Inferior parietal cortex (tissue), 1 donor: Measurements from ENCODE around the gene PPIA.
A peak's percentile ranks its signal among the peaks of the same experiment; 100 is the strongest.
"Not testable (repeated sequence)": the region's sequence is repeated elsewhere in the genome, so short reads cannot be mapped to it uniquely, and the experiment has no call there.

Experiments
- DNase-seq: peaks from one replicate; pipeline ENCODE4 v3.0.0-alpha.2; 2016; ENCODE audit errors: extremely low spot score

PPIA gene

DNA sequence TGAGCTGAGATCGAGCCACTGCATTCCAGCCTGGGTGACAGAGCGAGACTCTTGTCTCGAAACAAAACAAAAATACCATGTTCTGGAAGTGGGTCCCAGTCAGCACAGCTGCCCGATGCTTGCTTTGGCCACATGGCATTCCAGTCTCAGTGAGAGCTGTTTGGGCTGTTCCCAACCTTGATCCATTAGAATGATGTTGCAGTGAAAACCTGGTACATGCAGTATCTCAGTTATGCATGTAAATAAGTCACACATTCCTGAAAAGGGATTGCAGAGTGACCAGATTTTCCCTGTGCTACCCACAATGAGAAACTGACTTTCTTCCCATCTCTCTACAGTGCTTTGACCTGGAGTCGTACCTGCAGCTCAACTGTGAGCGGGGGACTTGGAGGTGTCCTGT is 32.4 kb upstream of the PPIA start:
- DNase-seq = no peak

DNA sequence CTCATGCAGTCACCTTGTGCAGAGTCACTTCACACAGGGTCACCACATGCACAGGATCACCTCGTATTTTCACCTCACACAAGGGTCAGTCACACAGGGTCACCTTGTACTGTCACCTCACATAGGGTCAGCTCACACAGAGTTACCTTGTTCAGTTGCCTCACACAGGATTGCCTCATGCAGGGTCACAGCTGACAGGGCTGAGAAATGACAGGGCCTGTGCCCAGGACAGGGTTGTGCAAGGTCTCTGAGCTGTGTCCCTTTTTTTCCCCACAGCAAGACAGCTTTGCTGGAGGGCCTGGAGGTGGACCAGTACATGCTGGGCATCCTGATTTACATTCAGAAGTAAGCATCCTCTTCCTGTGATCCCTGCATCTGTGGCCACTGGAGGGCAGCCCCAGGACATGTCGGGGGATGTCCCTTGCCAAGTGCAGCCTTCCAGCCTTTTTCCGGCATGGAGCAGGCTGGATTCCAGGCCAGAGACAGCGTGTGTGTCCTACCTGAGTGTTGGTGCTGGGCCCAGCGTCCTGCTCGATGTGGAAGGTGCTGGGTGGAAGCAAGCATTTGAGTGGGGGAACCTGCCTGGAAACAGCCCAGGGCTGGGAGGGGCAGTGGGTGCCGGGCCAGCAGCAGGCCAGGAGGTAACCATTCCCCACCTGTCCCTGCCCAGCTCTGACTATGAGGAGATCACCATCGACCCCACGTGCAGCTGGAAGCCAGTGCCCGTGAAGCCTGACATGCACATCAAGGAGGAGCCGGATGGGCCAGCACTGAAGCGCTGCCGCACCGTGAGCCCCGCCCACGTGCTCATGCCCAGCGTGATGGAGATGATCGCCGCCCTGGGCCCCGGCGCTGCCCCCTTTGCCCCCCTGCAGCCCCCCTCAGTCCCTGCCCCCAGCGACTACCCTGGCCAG is 31.6 kb upstream of the PPIA start:
- no peak for DNase-seq

DNA sequence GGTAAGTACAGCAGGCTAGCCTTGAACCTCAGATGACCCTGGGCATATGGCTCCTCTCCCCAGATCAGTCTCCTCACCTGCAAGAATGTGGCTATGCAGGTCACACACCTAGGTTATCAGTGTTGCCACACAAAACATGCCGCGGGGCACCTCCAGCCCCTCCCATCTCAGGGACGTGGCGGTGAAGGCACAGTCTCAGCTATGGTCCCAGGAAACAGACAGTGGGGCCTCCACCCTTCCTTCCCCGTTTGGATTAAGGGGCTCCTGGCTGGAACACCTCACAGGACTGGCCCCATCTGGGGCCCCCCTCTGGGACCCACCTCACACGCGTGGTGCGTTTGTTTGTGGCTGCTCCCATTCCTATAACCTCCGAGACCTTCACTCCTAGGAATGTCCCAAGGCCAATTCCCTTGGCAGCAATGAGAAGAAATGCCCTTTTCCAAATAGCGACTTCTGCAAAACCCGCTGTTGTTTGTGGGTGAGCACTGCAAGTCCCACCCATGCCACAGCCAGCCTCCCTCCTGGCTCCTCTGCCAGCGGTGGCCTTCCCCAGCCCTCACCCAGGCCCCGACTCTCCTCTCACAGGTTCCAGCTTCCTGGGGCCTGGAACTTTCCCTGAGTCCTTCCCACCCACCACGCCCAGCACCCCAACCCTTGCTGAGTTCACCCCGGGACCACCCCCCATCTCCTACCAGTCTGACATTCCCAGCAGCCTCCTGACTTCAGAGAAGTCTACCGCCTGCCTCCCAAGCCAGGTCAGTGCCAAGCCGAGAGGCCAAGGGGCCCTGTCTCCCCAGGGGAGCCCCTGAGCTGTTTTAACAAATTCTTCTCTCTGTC is 30.7 kb upstream of the PPIA start:
- no peak for DNase-seq

DNA sequence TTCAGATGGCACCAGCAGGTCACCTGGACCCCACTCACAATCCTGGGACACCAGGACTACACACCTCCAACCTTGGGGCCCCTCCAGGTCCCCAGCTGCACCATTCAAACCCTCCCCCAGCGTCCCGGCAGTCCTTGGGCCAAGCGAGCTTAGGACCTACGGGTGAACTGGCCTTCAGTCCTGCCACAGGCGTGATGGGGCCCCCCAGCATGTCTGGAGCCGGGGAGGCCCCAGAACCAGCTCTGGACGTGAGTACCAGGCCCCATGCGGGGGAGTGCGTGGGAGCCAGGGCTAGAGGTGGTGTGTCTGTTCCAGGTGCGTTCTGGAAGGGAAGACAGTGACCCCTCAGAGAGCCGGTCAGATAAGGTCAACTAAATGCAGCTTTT is 30.1 kb upstream of the PPIA start:
- no peak for DNase-seq

DNA sequence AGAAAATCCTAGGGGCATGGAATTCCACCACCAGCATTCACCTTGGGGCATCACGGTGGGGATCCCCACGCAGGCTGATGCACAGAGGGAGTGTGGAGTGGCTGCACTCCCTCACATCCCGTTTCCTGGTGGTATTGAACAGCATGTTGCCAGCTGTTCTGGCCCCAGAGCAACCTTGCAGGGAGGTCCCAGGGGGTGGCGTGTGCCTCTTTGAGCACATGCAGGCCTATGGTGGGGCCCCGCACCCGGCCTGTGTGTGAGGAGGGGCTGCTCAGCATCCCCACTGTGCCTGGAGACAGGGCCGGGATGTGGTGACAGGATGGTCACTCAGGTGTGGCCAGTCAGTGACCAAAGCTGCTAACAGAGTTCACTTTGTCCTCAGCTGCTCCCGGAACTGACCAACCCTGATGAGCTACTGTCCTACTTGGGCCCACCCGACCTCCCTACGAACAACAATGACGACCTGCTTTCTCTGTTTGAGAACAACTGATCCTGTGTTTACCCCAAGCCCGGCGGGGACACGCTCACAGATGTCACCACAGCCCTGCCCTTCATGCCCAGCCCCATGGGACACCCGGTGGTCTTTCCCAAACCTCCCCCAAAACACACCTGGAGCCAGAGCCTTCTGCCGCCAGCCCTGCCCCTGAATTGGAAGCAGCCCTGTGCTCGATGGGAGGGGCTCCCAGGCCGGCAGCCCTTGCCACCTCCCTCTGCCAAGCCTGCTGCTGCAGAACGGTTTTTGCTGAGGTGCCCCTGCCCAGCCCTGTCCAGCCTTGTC is 29.2 kb upstream of the PPIA start:
- no peak for DNase-seq

DNA sequence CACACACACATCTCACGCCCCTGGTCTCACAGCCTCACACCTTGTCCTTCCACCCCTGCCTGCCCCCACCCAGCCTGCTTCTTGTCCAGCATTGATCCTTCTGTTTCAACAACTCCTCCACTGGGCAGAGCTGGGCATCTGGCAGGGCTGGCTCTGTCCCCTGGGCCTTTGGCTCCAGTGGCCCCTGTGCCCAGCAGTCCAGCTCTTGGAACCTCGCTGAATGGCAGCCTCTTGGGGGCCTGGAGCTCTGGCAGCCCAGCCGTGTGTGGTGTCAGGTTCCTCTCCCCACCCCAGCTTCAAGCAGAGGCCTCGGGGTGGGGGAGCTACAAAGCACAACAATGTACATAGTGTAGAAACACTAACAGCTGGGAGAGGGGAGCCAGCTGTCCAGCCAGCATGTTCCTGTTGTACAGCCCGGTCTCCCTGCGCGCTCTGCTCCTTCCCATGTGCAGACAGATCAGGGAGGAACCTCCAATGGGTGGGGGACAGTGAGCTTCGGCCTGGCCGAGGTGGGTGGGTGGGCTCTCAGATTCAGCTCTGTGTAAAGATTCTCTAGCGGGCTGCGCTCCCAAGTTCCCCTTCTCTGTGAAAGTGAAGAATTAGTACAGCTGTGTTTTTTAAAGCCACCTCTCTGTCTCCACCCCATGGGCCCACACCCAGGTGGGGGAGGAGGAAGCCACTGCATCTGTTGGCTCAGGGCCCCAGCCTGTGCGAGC is 28.4 kb upstream of the PPIA start:
- peak; percentile 64 for DNase-seq

DNA sequence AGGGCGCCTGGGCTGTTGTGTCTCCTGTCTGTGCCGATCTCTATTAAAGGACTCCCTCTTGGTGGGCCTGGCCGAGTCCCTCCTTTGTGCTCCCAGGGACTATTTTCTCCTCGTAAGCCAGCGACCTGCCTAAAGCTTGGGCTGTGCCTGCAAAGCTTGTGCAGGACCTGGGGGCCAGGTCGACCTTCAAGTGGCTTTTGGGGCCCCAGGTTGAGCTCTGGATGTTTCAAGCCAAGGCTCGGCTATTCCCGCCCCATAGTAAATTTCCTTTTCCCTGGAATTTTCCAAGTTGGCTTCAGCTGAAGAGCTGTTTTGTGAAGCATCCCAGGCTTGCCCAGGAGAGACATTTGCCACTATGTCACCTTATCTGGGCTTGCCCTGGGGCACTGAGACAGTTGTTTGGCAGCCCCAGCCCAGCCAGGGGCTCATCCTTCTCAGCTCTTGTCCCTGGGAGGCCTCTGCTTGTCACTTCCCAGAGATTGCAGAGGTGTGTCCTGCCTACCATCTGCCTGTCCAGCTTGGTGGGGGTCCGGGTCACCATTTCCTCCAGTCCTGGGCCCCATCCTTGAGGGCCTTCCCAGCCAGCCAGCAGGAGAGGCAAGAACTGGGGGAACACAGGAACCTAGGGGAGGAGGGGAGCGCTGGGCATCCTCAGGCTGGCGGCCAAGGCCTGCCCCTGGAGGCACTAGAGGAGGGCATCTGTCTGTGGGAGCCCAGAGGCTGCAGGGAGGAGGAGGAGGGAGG is 27.7 kb upstream of the PPIA start:
- DNase-seq = peak; percentile 47

DNA sequence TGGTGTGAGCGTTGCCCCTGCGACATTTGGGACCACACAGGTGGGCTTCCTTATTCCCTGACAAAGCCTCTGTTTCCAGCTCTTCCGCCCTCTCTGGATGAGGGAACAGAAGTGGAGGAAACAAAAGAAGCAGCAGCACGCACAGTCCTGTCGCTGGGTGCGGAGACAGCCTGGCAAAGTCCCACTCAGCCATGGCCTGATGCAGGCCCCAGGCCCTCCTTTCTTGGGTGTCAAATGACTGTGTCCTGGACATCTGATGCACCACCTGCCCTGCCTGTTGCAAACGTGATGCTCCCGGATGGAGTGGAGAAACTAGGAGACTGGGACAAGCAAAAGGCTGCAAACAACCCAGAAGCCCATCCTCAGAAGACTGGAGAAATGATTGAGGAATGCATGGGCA is 27.1 kb upstream of the PPIA start:
- DNase-seq = no peak

DNA sequence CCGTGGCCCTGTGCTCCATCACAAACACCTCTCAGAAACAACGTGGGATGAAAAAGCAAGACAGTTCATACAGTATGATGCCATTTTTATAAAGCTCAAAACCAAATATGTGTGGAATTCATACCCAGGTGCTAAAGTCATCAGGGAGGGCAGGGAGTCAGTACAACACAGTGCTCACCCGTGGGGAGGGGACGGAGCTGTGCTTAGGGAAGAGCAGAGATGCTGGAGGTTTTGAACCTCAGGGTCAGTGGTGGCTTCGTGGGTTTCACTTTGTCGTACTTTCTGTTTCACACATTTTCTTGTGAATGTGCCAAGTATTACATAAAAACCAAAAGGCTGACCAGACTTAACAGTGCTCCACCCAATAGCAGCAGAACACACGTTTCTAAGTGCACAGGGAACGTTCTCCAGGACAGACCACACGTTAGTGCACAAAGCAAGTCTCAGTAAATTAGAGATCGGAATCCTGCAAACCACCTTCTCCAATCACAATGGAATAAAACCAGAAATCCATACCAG is 26.6 kb upstream of the PPIA start:
- peak; percentile 34 for DNase-seq

DNA sequence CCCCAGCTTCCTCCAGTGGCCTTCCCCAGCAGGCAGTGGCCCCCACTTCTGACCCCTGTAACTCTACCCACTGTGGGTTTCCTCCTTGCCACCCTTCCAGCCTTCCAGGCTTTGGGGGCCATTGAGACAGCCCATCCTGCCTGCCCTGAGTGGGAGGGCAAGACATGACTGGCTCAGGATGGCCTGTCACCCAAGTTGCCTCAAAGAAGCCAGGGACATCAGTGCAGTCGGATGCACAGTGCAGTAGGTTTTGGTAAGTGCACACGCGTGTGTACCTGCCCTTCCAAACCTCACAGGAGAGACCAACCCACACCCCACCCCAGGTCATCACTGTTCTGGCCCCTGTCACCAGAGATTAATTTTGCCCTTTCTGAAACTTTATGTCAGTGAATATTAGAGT is 25.1 kb upstream of the PPIA start:
- no peak for DNase-seq

DNA sequence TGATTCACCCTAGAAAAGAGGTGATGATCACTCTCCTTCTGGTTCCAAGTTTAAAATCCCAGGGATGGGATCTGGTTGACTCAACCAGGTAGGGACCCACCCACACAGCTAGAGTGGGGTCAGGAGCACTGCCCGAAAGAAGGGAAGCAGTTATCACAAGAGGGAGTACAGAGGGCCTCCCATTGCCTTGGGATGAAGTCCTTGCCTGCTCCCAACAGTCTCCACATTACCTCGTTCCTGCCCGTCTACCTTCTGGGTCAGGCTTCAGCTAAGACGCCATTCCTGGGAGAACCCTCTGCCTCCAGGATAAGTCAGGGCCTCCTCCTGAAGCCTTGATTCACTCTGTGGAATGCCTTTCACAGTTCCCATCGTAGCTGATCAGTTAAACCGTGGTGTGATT is 24.0 kb upstream of the PPIA start:
- DNase-seq = no peak

DNA sequence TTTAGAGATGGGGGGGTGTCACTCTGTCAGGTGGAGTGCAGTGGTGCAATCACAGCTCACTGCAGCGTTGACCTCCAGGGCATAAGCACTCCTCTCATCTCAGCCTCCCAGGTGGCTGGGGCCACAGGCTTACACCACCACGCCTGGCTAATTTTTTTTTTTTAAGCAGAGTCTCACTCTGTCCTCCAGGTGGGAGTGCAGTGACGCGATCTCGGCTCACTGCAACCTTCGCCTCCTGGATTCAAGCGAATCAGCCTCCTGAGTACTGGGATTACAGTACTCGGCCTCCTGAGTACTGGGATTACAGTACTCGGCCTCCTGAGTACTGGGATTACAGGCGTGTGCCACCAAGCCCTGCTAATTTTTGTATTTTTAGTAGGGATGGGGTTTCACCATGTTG is 23.6 kb upstream of the PPIA start:
- no peak for DNase-seq

DNA sequence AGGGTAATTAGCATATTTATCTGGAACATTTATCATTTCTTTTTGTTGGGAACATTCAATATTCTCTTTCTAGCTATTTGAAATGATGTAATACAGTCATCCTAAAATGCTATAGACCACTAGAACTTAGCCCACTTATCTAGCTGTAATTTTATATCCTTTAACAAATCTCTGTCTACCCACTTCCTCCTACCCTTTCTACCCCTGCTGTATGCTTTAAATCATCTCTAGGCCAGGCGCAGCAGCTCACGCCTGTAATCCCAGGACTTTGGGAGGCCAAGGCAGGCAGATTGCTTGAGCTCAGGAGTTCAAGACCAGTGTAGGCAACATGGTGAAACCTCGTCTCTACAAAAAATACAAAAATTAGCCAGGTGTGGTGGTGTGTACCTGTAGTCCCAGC is 22.0 kb upstream of the PPIA start:
- DNase-seq = not testable (repeated sequence)

DNA sequence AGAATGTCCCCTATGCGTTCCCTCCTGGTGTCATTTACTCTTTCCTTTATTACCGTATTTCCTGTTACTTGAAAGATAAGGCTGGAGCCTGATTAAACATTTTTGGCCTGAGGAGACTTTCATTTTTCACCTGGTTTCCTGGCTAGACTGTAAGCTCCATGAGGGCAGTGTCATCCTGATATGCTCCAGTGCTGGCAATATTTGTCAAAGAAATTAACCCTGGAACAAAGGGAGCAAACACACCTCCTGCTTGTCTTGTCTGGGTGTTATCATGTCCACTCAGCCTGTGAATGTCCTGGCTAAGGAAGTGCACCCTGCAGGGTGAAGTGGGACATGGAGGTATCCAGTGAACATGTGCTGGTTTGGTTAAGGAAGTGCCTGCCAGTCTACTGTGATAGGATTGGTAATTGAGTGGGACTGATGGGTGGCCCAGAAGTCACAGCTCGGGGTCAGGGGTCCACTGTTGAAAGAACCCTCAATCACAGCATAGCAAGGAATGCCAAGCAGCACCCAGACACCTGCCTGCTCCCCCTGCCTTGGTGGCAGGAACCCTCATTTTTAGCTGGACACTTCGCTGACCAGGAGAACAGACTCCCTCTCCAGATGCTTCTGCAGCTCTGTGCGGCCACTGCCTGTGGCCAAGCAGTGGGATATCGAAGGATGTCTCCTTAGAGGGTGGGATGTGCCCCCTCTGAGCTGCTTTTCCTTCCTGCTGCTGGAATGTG is 20.9 kb upstream of the PPIA start:
- no peak for DNase-seq

DNA sequence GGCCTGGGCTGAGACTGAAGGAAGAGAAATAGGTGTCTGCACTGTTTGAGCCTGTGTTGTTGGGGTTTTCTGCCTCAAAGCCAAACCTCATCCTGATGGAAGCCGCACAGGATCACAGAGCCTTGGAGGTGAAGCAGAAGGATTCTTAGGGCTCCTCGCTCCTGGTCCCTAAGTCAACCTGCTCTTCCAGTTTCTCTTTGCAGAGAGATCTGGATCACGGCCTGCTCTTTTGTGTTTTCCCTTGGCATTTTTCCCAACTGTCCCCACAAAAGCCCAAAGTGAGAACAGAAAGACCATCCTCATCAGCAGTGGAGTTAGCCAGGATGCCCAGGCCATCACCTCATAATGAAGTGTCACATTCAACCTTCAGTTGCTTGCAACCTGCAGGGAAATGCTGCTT is 20.3 kb upstream of the PPIA start:
- DNase-seq = no peak

DNA sequence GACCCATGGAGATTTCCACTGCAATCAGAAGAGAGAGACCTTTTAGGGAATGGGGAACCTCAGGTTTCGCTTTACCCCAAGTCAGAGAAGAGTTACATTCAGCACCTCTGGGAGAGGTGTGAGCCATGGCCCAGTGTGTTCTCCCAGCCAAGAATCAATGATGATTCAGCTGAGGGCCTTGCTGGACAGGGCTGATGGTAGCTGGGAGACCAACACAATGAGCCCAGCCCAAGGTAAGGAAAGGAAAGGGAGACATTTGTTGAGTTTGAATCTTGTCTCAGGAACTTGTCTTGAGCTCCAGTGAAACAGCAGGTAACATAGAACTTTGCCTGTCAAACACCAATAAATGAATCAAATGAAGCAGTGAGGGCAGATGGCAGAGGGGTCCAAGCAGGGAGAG is 14.0 kb upstream of the PPIA start:
- no peak for DNase-seq

DNA sequence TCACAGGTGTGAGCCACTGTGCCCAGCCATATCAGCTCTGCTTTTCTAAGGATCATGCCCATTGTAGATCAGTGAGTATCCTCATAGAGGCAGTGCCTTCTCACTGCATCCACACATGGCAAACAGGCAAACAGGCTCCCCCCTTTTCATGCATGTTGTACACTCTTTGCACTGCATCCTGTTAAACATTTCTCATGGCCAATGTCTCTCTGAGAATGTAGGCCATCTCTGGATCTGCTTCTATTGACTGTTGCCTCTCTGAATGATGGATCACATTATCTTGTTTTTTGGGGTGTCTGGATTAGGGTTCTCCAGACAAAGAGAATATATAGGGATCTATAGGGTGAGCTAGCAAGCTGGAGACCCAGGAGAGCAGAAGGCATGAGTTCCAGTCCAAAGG is 13.1 kb upstream of the PPIA start:
- no peak for DNase-seq

DNA sequence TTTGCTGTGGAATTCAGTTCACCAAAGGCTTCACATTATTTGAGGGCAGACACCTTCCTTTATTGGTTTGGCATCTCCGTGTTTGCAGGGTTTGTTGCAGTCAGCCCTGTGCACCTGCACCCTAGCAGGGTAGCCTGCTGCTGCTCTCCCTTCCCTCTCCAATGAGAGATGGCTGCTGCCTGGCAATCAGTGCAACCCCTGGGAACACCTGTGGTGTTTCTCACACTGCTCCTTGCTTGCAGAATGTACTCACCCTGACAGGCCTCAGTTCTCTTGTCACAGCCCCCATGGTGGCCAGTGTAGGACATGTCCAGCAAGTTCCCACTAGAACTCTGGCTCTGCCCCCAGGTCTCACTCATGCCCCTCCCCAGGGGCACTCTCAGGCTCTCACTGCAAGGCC is 12.1 kb upstream of the PPIA start:
- no peak for DNase-seq

DNA sequence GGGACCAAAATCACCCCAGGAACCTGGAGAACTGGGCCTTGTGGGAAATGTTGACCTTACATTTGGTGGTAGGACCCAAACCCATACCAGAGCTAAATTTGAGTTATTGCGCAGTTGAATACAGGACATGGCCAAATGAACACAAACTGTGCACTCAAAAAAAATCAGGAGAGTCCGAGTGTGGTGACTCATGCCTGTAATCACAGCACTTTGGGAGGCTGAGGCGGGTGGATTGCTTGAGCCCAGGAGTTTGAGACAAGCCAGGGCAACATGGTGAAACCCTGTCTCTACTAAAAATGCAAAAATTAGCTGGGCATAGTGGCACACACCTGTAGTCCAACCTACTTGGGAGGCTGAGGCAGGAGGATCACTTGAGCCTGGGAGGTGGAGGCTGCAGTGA is 11.3 kb upstream of the PPIA start:
- not testable (repeated sequence) for DNase-seq

DNA sequence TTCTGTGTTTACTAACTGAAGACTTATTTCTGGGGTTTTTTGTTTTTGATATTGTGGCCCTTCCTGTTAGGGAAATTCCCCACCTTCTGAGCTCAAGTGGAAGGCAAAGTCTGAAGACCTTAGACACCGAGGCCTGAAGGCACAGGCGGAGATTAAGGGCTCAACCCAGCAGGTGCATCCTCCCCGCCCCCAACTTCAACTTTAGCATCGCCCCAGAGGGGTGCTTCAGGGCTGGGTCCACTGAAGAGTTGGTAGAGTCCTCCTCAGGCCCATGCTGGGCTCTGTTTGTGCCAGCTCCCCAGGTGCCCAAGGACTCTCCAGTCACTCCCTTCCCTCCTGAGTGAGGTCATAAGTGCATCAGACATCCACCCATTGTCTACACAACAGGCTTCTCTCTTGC is 9.4 kb upstream of the PPIA start:
- no peak for DNase-seq
